ENCODE measurements around the gene KCNA1.

Gene KCNA1

DNA sequence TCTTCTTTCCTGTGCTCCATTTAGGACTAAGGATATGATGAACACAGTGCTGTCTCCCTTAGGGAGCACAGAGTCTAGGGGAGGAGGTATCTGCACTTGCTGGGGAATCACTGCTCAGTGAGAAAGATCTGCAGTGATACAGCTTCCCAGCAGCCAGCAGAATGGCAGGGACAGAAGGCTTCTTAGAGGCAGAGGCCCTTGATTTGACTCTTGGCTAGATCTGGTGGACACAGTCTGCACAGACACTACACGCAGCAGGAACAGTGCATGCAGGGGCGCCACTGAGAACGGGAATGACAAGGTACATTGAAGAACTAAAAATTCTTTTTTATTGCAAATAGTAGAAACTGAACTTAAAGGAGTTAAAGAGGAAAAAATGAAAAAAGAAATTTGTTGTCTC lies 51.6 kb downstream of the KCNA1 start:
- no peak for DNase-seq

DNA sequence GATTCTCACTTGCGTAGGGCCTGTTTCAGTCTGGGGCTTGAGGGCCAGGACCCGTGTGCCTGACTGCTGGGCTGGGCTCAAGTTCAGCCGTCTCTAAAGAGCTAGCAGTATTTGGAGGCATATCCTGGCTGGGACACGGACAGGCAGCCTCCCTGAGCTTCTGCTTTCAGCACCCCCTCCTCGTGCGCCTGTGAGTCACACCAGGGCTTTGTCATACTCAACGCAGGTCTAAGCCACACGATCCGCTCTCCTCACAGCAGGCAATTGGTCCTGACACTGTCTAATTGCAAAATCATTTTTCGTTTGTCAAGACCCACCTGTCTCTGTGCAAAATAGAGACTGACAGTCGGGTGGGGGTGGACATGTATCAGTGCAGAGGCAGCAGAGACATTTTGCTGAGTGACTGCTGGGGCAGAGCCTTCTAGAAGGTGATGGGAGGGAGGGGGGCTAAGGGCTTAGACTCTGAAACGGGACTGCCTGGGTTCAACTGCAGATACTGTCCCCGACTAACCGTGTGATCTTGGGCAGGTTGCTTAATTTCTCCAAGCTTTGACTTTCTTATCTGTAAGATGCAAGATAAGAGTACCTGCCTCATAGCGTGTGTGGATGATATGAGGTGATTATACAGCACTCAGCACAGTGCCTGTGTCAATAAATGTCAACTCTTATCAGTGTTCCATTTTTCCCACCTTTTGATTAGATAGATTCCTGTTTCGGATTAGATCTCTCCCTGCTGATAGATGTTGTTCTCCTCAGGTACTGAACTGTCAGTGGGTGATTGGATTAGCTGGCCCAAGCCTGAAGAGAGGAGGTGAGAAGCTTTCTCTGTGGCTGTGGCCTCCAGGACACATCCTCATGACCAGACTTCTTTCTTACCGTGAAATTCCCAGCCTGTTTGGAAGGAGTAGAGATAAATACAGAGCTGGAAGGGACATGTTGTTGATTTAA lies 53.1 kb downstream of the KCNA1 start:
- DNase-seq, result no peak
